H1 (cell line): ENCODE results near the gene LMNB1. TPM values are rescaled to one million over a fixed set of nuclear protein-coding genes. Genes with fewer than 3 reads are reported as not detected.

Experiments used
- CTCF ChIA-PET: fragments of 300-600 bp; sonication (Branson Sonifier 250); formaldehyde crosslinking; loops from one replicate; lab custom pipeline; 2021; ENCODE audit not compliant: partially characterized antibody; lab: Charles Lee
- POLR2A ChIA-PET: fragments of 300-600 bp; sonication (Branson Sonifier 250); formaldehyde crosslinking; loops from one replicate; lab custom pipeline; 2021; ENCODE audit warnings: inconsistent platforms; ENCODE audit not compliant: partially characterized antibody; lab: Charles Lee
- DNase-seq, 2 experiments: peaks; one replicate each; pipeline versions ENCODE4 v3.0.0 to v3.0.0-alpha.2; 2010 to 2022; ENCODE audit warnings: low spot score in 2 of 2, low read depth in 1 of 2, mixed read lengths in 1 of 2
- FAIRE-seq: peaks from 2 replicates; lab custom pipeline; 2011; peaks lifted over from hg19 to GRCh38; lab: Jason Lieb, UNC
- H2AFZ ChIP-seq: 2 replicates; pipeline ENCODE4 v1.8.1; 2012; ENCODE audit warnings: low read length, inconsistent platforms
- H2AK5ac ChIP-seq: 2 replicates; pipeline ENCODE4 v1.6.1; 2013; ENCODE audit warnings: low read depth, low read length
- H2BK120ac ChIP-seq: replicated peaks from 2 replicates; pipeline ENCODE3; 2013; ENCODE audit warnings: low read depth, low read length, inconsistent platforms
- H2BK12ac ChIP-seq: 2 replicates; pipeline ENCODE4 v1.6.1; 2013; ENCODE audit warnings: low read depth, low read length
- H2BK15ac ChIP-seq: 2 replicates; pipeline ENCODE4 v1.6.1; 2013; ENCODE audit warnings: low read length
- H2BK20ac ChIP-seq: 2 replicates; pipeline ENCODE4 v1.6.1; 2013; ENCODE audit warnings: low read length
- H2BK5ac ChIP-seq: 2 replicates; pipeline ENCODE4 v1.6.1; 2013; ENCODE audit warnings: low read depth, low read length
- H3K14ac ChIP-seq: 2 replicates; pipeline ENCODE4 v1.6.1; 2013; ENCODE audit warnings: inconsistent platforms; ENCODE audit not compliant: insufficient read length
- H3K18ac ChIP-seq: 2 replicates; pipeline ENCODE4 v1.6.1; 2013; ENCODE audit warnings: low read length; ENCODE audit errors: extremely low read depth
- H3K23ac ChIP-seq: 2 replicates; pipeline ENCODE4 v1.6.1; 2013; ENCODE audit warnings: inconsistent platforms; ENCODE audit not compliant: insufficient read length
- H3K23me2 ChIP-seq: 2 replicates; pipeline ENCODE4 v1.6.1; 2013; ENCODE audit warnings: low read depth, low read length
- H3K27ac ChIP-seq: 2 replicates; pipeline ENCODE4 v1.6.1; 2011; ENCODE audit warnings: low read depth, low read length, inconsistent platforms
- H3K27me3 ChIP-seq, 4 experiments: replicated peaks in 1 of 4; 1 replicate in 1 of 4; 2 replicates in 3 of 4; pipeline versions ENCODE4 v1.6.1 to v1.8.1; 2011 to 2013; ENCODE audit warnings: low read length in 3 of 4, mild to moderate bottlenecking in 3 of 4, inconsistent platforms in 2 of 4, mixed read lengths in 2 of 4, moderate library complexity in 1 of 4; ENCODE audit not compliant: control insufficient read depth in 3 of 4, insufficient read depth in 3 of 4; ENCODE audit errors: extremely low read depth in 1 of 4
- H3K36me3 ChIP-seq, 4 experiments: 2 replicates each; pipeline versions ENCODE4 v1.6.1 to v1.8.1; 2011 to 2013; ENCODE audit warnings: mild to moderate bottlenecking in 4 of 4, low read length in 3 of 4, moderate library complexity in 2 of 4, control low read depth in 1 of 4, inconsistent platforms in 1 of 4; ENCODE audit not compliant: insufficient read depth in 4 of 4, control insufficient read depth in 2 of 4
- H3K4ac ChIP-seq: replicated peaks from 2 replicates; pipeline ENCODE3; 2013; ENCODE audit warnings: low read length, low read depth, mixed read lengths, inconsistent platforms; ENCODE audit not compliant: insufficient read length
- H3K4me1 ChIP-seq, 4 experiments: replicated peaks in 1 of 4; 1 replicate in 1 of 4; 2 replicates in 3 of 4; pipeline versions ENCODE4 v1.6.1 to v1.8.1; 2011 to 2013; ENCODE audit warnings: low read length in 3 of 4, inconsistent platforms in 2 of 4, mixed read lengths in 1 of 4; ENCODE audit not compliant: insufficient read depth in 4 of 4, control insufficient read depth in 3 of 4
- H3K4me2 ChIP-seq, 2 experiments: 2 replicates each; pipeline versions ENCODE4 v1.6.1 to v1.8.1; 2011 to 2013; ENCODE audit warnings: low read depth in 2 of 2, low read length in 2 of 2, control low read depth in 1 of 2, inconsistent platforms in 1 of 2, mild to moderate bottlenecking in 1 of 2; ENCODE audit not compliant: insufficient read depth in 1 of 2
- H3K4me3 ChIP-seq, 4 experiments: fragments of 200-600, 300-600 bp in 1 of 4; sonication (generic), shearing (Covaris generic), sonication (Bioruptor Twin) in 1 of 4; 2 replicates each; pipeline versions ENCODE4 v1.5.1 to v1.8.1; 2011 to 2016; ENCODE audit warnings: low read length in 4 of 4, low read depth in 3 of 4, control low read depth in 2 of 4, inconsistent platforms in 2 of 4, mild to moderate bottlenecking in 2 of 4, mixed read lengths in 1 of 4, moderate library complexity in 1 of 4; ENCODE audit not compliant: insufficient read depth in 2 of 4; ENCODE audit errors: extremely low read depth in 1 of 4
- H3K56ac ChIP-seq: replicated peaks from 2 replicates; pipeline ENCODE3; 2013; ENCODE audit warnings: low read depth, mild to moderate bottlenecking, mixed read lengths, low read length, inconsistent platforms; ENCODE audit not compliant: insufficient read length
- H3K79me1 ChIP-seq: 2 replicates; pipeline ENCODE4 v1.6.1; 2013; ENCODE audit warnings: low read depth, low read length, control low read depth
- H3K79me2 ChIP-seq, 2 experiments: 2 replicates each; pipeline versions ENCODE4 v1.6.1 to v1.8.1; 2012 to 2013; ENCODE audit warnings: low read length in 2 of 2, mild to moderate bottlenecking in 2 of 2, inconsistent platforms in 1 of 2; ENCODE audit not compliant: insufficient read depth in 2 of 2, control insufficient read depth in 1 of 2
- H3K9ac ChIP-seq, 4 experiments: replicated peaks in 1 of 4; 1 replicate in 1 of 4; 2 replicates in 3 of 4; pipeline versions ENCODE4 v1.6.1 to v1.8.1; 2011 to 2013; ENCODE audit warnings: low read depth in 3 of 4, low read length in 3 of 4, control low read depth in 2 of 4, mild to moderate bottlenecking in 2 of 4, moderate library complexity in 2 of 4, inconsistent platforms in 1 of 4; ENCODE audit errors: extremely low read depth in 1 of 4
- H3K9me3 ChIP-seq, 2 experiments: 2 replicates each; pipeline versions ENCODE4 v1.6.1 to v1.8.1; 2012 to 2013; ENCODE audit warnings: mild to moderate bottlenecking in 2 of 2, moderate library complexity in 2 of 2, control low read depth in 1 of 2, inconsistent platforms in 1 of 2, low read depth in 1 of 2, low read length in 1 of 2, mixed read lengths in 1 of 2; ENCODE audit not compliant: insufficient read depth in 2 of 2
- H4K20me1 ChIP-seq, 2 experiments: replicated peaks in 1 of 2; 2 replicates each; pipeline versions ENCODE3 to v1.8.1; 2011 to 2013; ENCODE audit warnings: inconsistent platforms in 2 of 2, low read length in 2 of 2, mild to moderate bottlenecking in 1 of 2; ENCODE audit not compliant: insufficient read depth in 2 of 2, control insufficient read depth in 1 of 2
- H4K5ac ChIP-seq: 2 replicates; pipeline ENCODE4 v1.6.1; 2013; ENCODE audit warnings: low read length, low read depth, mixed read lengths, inconsistent platforms; ENCODE audit not compliant: insufficient read length
- H4K8ac ChIP-seq: 2 replicates; pipeline ENCODE4 v1.8.0; 2013; ENCODE audit warnings: mild to moderate bottlenecking, moderate library complexity, low read length, inconsistent platforms; ENCODE audit not compliant: insufficient read depth; ENCODE audit errors: extremely low read depth
- H4K91ac ChIP-seq: replicated peaks from 2 replicates; pipeline ENCODE3; 2013; ENCODE audit warnings: low read length, mixed read lengths, inconsistent platforms; ENCODE audit not compliant: insufficient read length
- CHD2 ChIP-seq: IDR thresholded peaks from 2 replicates; pipeline ENCODE4 v1.6.1; 2012; ENCODE audit warnings: low read length, improper control_type of control experiment
- MAFK ChIP-seq: IDR thresholded peaks from 2 replicates; pipeline ENCODE4 v1.6.1; 2012; ENCODE audit warnings: low read depth, mild to moderate bottlenecking, improper control_type of control experiment, low read length
- WGBS, 2 experiments: shearing (Covaris generic) in 1 of 2; methylation state at CpG; one replicate each; pipeline versions ENCODE4 v1.1.6 to v1.1.7; 2013 to 2015; ENCODE audit warnings: low lambda C conversion rate in 2 of 2, mixed read lengths in 2 of 2, inconsistent platforms in 1 of 2, low coverage in 1 of 2, missing lambda C conversion rate in 1 of 2; ENCODE audit not compliant: insufficient replicate concordance in 2 of 2, insufficient coverage in 1 of 2, insufficient read length in 1 of 2; ENCODE audit errors: extremely low coverage in 1 of 2, missing lambda C conversion rate in 1 of 2; 5-methylcytosine and 5-hydroxymethylcytosine counted together
- polyA plus RNA-seq, 7 experiments: library from polyadenylated mRNA; depleted of rRNA in 3 of 7; stranded (reverse) in 5 of 7; unstranded in 2 of 7; fragments of >200 nt in 5 of 7; fragments of 200-250 nt in 2 of 7; gene quantifications; 1 replicate in 5 of 7; 2 replicates in 1 of 7; 4 replicates in 1 of 7; pipeline versions ENCODE4 v1.2.1 to v1.2.3, GENCODE V29; 2011 to 2013; ENCODE audit warnings: missing spikeins in 2 of 7, mixed read lengths in 2 of 7
- total RNA-seq: library from RNA; stranded (reverse); fragmentation: NEBNext Ultra II Directional; extraction: Animal tissue kit (Norgen Biotek cat#: 25700); gene quantifications from 2 replicates; pipeline ENCODE4 v1.2.1, GENCODE V29; 2021

The LMNB1 gene
- total and polyA plus RNA-seq, 2 of the 8 experiments (the other 6 are each of a cell fraction or from before 2014, with no cell fraction given) = 73.5 to 225 TPM

- H3K79me1 ChIP-seq = no peaks in the 10 kb centered on the region
- ChIA-PET CTCF (interaction anchor here (0.9 kb wide), 1 partner anchor 136 kb away, joined by 3 read pairs; no protein-coding TSS in a partner anchor), POLR2A (no interaction called here)
- no peak overlapping the region for H2BK12ac ChIP-seq
- no peak overlapping the region for H2AFZ ChIP-seq
- no peak overlapping the region for H3K4ac ChIP-seq
- H3K9ac ChIP-seq = no peak overlapping the region
- no peak overlapping the region for H3K18ac ChIP-seq
- no peak overlapping the region for H2AK5ac ChIP-seq
- H2BK20ac ChIP-seq = no peak overlapping the region
- H2BK120ac ChIP-seq = no peak overlapping the region
- H2BK15ac ChIP-seq = no peak overlapping the region
- no peak overlapping the region for H3K23ac ChIP-seq
- no peaks in the 10 kb centered on the region for H3K79me2 ChIP-seq
- no peak overlapping the region for H3K27ac ChIP-seq
- H3K4me3 ChIP-seq = no peak overlapping the region
- DNase-seq (no peak), FAIRE-seq (no peak)
- H4K5ac ChIP-seq = no peak overlapping the region
- no peak overlapping the region for H4K91ac ChIP-seq
- no peaks in the 10 kb centered on the region for H3K27me3 ChIP-seq
- no peak overlapping the region for H4K8ac ChIP-seq
- H3K9me3 ChIP-seq = no peaks in the 10 kb centered on the region
- peaks cover 3 to 14% (median 8%) of the 10 kb centered on the region in 4 experiments; a peak in 6 of 7 replicates for H3K4me1 ChIP-seq
- WGBS, 2 experiments = 86% methylated on average over 11 of the region's 11 CpGs; no CpG with 5 or more reads in 1 of the 2 experiments
- H3K14ac ChIP-seq = no peak overlapping the region
- H3K23me2 ChIP-seq = peaks cover 4% of the 10 kb centered on the region; the same call in 1 of the 2 replicates
- no peak overlapping the region; the same call in 1 of the 2 replicates for H2BK5ac ChIP-seq
- H4K20me1 ChIP-seq = peaks cover 0 to 2% of the 10 kb centered on the region in 2 experiments
- no peak overlapping the region for H3K4me2 ChIP-seq
- no peak overlapping the region for H3K56ac ChIP-seq
- no peaks in the 10 kb centered on the region for H3K36me3 ChIP-seq
- TF ChIP-seq CHD2 (no peak), MAFK (no peak)
Measured at GRCh38 chr5:126872561-126873354, 95.8 kb downstream of the LMNB1 start.
